Liver (tissue), 9 donors: ENCODE measurements around the gene RREB1. TPM values are rescaled to one million over a fixed set of nuclear protein-coding genes. Genes with fewer than 3 reads are reported as not detected.
"Not testable (repeated sequence)": the region's sequence is repeated elsewhere in the genome, so short reads cannot be mapped to it uniquely, and the experiment has no call there.

ENCODE experiments used
- DNase-seq: peaks from one replicate; pipeline ENCODE4 v3.0.0-alpha.2; 2017; ENCODE audit warnings: low spot score
- H3K27ac ChIP-seq, 2 donors: one replicate each; pipeline ENCODE4 v1.7.0; 2013; ENCODE audit warnings: inconsistent platforms in 2 of 2, low read length in 2 of 2, control low read depth in 1 of 2, low read depth in 1 of 2, mild to moderate bottlenecking in 1 of 2
- H3K27me3 ChIP-seq, 4 donors: one replicate each; pipeline versions ENCODE4 v1.6.1 to v1.7.0; 2013; ENCODE audit warnings: low read length in 3 of 4, inconsistent platforms in 1 of 4, mild to moderate bottlenecking in 1 of 4, moderate library complexity in 1 of 4; ENCODE audit not compliant: control insufficient read depth in 4 of 4, insufficient read depth in 4 of 4
- H3K36me3 ChIP-seq, 4 donors: one replicate each; pipeline versions ENCODE4 v1.6.1 to v1.7.0; 2013; ENCODE audit warnings: low read length in 3 of 4, mild to moderate bottlenecking in 3 of 4, low read depth in 1 of 4, moderate library complexity in 1 of 4; ENCODE audit not compliant: control insufficient read depth in 4 of 4, insufficient read depth in 3 of 4
- H3K4me1 ChIP-seq, 4 donors: one replicate each; pipeline versions ENCODE4 v1.6.1 to v1.7.0; 2013; ENCODE audit warnings: low read length in 3 of 4, mild to moderate bottlenecking in 3 of 4, moderate library complexity in 1 of 4; ENCODE audit not compliant: control insufficient read depth in 4 of 4, insufficient read depth in 4 of 4
- H3K4me3 ChIP-seq, 3 donors: one replicate each; pipeline versions ENCODE4 v1.6.1 to v1.7.0; 2013; ENCODE audit warnings: low read length in 3 of 3, control low read depth in 1 of 3, low read depth in 1 of 3, mild to moderate bottlenecking in 1 of 3
- H3K9ac ChIP-seq, 2 donors: one replicate each; pipeline ENCODE4 v1.7.0; 2013; ENCODE audit warnings: low read length in 2 of 2, mild to moderate bottlenecking in 2 of 2, moderate library complexity in 2 of 2, control low read depth in 1 of 2, low read depth in 1 of 2
- H3K9me3 ChIP-seq, 4 donors: one replicate each; pipeline versions ENCODE4 v1.6.1 to v1.7.0; 2013; ENCODE audit warnings: low read length in 3 of 4; ENCODE audit not compliant: control insufficient read depth in 4 of 4
- CTCF ChIP-seq: fragments of 150-350 bp; IDR thresholded peaks from 2 replicates; pipeline ENCODE4 v1.5.1; 2017; ENCODE audit warnings: improper control_type of control experiment, low read depth, low read length; ENCODE audit not compliant: missing input control
- FOXA1 ChIP-seq: IDR thresholded peaks from 2 replicates; pipeline ENCODE4 v1.6.1; 2016; ENCODE audit warnings: antibody characterized with exemption
- FOXA2 ChIP-seq: IDR thresholded peaks from 2 replicates; pipeline ENCODE4 v1.6.1; 2016; ENCODE audit warnings: antibody characterized with exemption
- GABPA ChIP-seq, 2 donors: IDR thresholded peaks in 1 of 2; conservative IDR thresholded peaks in 1 of 2; 2 replicates each; pipeline ENCODE4 v1.6.1; 2016; ENCODE audit warnings: antibody characterized with exemption in 2 of 2, mild to moderate bottlenecking in 1 of 2, moderate library complexity in 1 of 2
- HNF4A ChIP-seq, 2 donors: conservative IDR thresholded peaks; 2 replicates each; pipeline ENCODE4 v1.6.1; 2016; ENCODE audit warnings: antibody characterized with exemption in 2 of 2, mild to moderate bottlenecking in 2 of 2
- HNF4G ChIP-seq: IDR thresholded peaks from 2 replicates; pipeline ENCODE4 v1.6.1; 2016; ENCODE audit warnings: antibody characterized with exemption
- MAX ChIP-seq: IDR thresholded peaks from 2 replicates; pipeline ENCODE4 v1.6.1; 2016; ENCODE audit warnings: antibody characterized with exemption
- NR2F2 ChIP-seq: IDR thresholded peaks from 2 replicates; pipeline ENCODE4 v1.6.1; 2016; ENCODE audit warnings: antibody characterized with exemption
- REST ChIP-seq: IDR thresholded peaks from 2 replicates; pipeline ENCODE4 v1.6.1; 2016; ENCODE audit warnings: antibody characterized with exemption, mild to moderate bottlenecking
- RXRA ChIP-seq, 2 donors: IDR thresholded peaks; 2 replicates each; pipeline ENCODE4 v1.6.1; 2017 to 2018; ENCODE audit warnings: antibody characterized with exemption in 2 of 2, mild to moderate bottlenecking in 1 of 2
- SP1 ChIP-seq: IDR thresholded peaks from 2 replicates; pipeline ENCODE4 v1.6.1; 2018; ENCODE audit warnings: antibody characterized with exemption, mild to moderate bottlenecking
- TAF1 ChIP-seq: conservative IDR thresholded peaks from 2 replicates; pipeline ENCODE4 v1.6.1; 2016; ENCODE audit warnings: antibody characterized with exemption, mild to moderate bottlenecking
- ZBTB33 ChIP-seq: IDR thresholded peaks from 2 replicates; pipeline ENCODE4 v1.6.1; 2016; ENCODE audit warnings: antibody characterized with exemption
- WGBS: extraction: QIAGEN DNeasy Blood & Tissue Kit; methylation state at CpG from one replicate; pipeline ENCODE4 v1.1.7; 2013; 5-methylcytosine and 5-hydroxymethylcytosine counted together
- polyA plus RNA-seq, 2 donors: library from polyadenylated mRNA; stranded (reverse) in 1 of 2; unstranded in 1 of 2; fragments of 200-250 nt in 1 of 2; fragments of >200 nt in 1 of 2; fragmentation: Nextera tagmentation in 1 of 2; extraction: Ambion mirVana in 1 of 2; gene quantifications; one replicate each; pipeline versions ENCODE4 v1.2.1 to v1.2.3, GENCODE V29; 2013 to 2015
- total RNA-seq, 2 donors: library from RNA; depleted of rRNA; stranded (reverse); fragments of >200 nt; gene quantifications; one replicate each; pipeline ENCODE4 v1.2.3, GENCODE V29; 2014
- donor health status: healthy.
- donor health status: healthy.
- donor health status: healthy.
- donor health status: healthy.
- donor health status: healthy.

The RREB1 gene
- total and polyA plus RNA-seq, 4 donors, result 10.1 to 28.9 (median 17.3) TPM

GRCh38 chr6:7264041-7264440 is 156.3 kb downstream of the RREB1 start:
- Histone ChIP-seq H3K9me3 (no peaks in the 10 kb centered on the region), H3K4me3 (no peak overlapping the region), H3K4me1 (peaks cover 4 to 27% (median 19%) of the 10 kb centered on the region in 4 donors), H3K27ac (no peak overlapping the region), H3K9ac (no peak overlapping the region), H3K36me3 (no peaks in the 10 kb centered on the region), H3K27me3 (no peaks in the 10 kb centered on the region)
- DNase-seq, result no peak
- WGBS, result 95% methylated on average over 15 of the region's 15 CpGs
- TF ChIP-seq ZBTB33, result no peak
- TF ChIP-seq HNF4A (conservative IDR thresholded peaks at IDR 0.05), result no peak
- TF ChIP-seq MAX, result no peak

- Histone ChIP-seq H3K9ac (no peak overlapping the region), H3K36me3 (no peaks in the 10 kb centered on the region), H3K4me3 (no peak overlapping the region), H3K27me3 (no peaks in the 10 kb centered on the region), H3K4me1 (peaks cover 4 to 28% (median 21%) of the 10 kb centered on the region in 4 donors), H3K9me3 (no peaks in the 10 kb centered on the region), H3K27ac (no peak overlapping the region)
- DNase-seq, result no peak
- TF ChIP-seq REST, result no peak
- TF ChIP-seq FOXA1, result no peak
- peak; percentile 24 to 41 for TF ChIP-seq RXRA (IDR thresholded peaks at IDR 0.05)
- no peak for TF ChIP-seq TAF1
- TF ChIP-seq HNF4A (conservative IDR thresholded peaks at IDR 0.05), result peak; percentile 89 to 94
- no peak for TF ChIP-seq ZBTB33
- TF ChIP-seq GABPA (IDR thresholded peaks at IDR 0.05 in 1 of 2, conservative IDR thresholded peaks at IDR 0.05 in 1 of 2), result no peak
- no peak for TF ChIP-seq CTCF
- TF ChIP-seq MAX, result no peak
- TF ChIP-seq FOXA2, result no peak
- TF ChIP-seq SP1, result peak; percentile 68
- TF ChIP-seq HNF4G, result peak; percentile 60
- no peak for TF ChIP-seq NR2F2
- WGBS, result 79% methylated on average over 17 of the region's 17 CpGs
Observed at GRCh38 chr6:7264686-7265384, 157.1 kb downstream of the RREB1 start.

GRCh38 chr6:7265385-7265726 is 157.6 kb downstream of the RREB1 start:
- not testable (repeated sequence) for H3K27ac ChIP-seq

More at GRCh38 chr6:7265385-7265726, 157.6 kb downstream of the RREB1 start:
- not testable (repeated sequence) for H3K9me3 ChIP-seq, H3K27me3 ChIP-seq, DNase-seq, H3K4me3 ChIP-seq, H3K36me3 ChIP-seq, H3K9ac ChIP-seq
- peaks cover 4 to 31% (median 24%) of the 10 kb centered on the region in 4 donors for H3K4me1 ChIP-seq
- 95% methylated on average over 7 of the region's 7 CpGs for WGBS
